Limb (tissue), 2 donors: Measurements from ENCODE around the gene PLAGL2.
"Not testable (repeated sequence)": the region's sequence is repeated elsewhere in the genome, so short reads cannot be mapped to it uniquely, and the experiment has no call there.

ENCODE experiments used
- DNase-seq, 2 donors: peaks; one replicate each; pipeline ENCODE4 v3.0.0-alpha.2; 2016; ENCODE audit errors: extremely low spot score in 2 of 2

PLAGL2 gene

DNA sequence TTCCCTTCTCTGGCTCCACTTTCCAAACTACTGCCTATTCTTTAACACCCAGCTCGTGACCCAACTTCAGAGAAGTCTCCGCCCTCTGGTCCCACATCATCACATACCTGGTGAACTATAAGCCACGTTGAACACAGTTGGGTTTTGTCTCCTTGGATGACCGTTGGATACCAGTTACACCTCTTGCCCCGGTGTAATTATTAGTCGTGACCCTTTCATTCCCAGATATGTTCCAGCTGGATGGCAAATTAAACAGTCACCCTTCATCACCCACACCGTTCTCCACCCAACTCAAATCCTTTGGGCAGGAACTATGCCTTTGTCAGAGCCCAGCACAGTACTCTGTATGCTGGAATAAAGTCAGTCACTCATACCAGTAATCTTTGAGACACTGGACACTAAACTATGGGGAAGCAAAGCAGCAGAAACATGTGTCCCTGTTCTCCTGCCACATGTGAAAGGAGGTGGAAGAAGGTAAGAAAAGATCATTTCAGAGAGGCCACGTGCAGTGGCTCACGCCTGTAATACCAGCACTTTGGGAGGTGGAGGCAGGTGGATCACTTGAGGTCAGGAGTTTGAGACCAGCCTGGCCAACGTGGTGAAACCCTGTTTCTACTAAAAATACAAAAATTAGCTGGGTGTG is 22.5 kb downstream of the PLAGL2 start:
- no peak for DNase-seq

DNA sequence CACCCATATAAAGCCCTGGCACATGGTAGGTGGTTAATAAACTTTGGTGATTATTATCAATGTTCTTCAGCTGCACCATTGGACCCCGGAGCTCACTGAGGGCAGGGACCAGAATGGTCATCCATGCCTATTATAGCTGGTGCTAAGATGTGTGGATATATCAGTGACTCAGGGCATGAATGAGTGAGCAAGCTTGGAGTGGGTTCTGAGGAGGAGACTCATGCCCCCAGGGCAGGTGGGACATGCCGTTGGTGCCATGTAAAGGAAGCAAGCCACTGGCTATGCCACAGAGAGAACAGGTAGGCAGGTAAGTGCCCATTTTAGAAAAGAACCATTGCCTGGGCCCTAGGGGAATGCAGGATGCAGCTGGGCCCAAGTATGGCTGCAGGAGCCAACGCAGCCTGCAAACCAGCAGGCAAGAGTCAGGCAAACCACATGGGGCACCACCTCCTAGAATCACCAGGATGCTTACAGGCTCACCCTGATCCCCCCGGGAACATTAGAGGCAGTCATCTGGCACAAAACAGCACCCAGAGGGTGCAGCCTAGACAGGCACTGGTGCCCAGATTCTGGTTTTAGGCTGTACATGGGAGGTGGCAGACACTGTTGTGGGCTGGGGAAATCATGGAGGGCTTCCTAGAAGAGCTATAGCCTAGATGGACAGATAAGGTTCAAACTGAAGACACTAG is 23.5 kb downstream of the PLAGL2 start:
- no peak for DNase-seq

DNA sequence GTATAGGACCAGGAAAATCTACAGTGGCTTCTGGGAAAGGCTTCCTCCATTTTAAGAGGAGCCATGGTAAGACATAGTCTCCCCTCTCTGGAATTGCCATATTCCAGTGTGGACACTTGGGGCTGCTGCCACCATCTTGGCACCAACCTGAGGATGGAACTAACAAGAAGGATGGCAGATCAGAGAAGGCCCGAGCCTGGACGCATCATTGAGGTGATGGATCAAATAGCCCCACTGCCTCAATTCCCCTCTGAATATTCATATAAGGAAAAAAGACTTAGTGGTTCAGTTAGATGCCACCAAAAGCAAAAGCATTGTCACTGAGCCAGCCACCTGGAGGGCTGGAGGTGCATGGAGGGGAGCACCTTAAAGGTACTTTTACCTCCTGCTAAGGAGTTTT is 25.9 kb downstream of the PLAGL2 start:
- DNase-seq = no peak

DNA sequence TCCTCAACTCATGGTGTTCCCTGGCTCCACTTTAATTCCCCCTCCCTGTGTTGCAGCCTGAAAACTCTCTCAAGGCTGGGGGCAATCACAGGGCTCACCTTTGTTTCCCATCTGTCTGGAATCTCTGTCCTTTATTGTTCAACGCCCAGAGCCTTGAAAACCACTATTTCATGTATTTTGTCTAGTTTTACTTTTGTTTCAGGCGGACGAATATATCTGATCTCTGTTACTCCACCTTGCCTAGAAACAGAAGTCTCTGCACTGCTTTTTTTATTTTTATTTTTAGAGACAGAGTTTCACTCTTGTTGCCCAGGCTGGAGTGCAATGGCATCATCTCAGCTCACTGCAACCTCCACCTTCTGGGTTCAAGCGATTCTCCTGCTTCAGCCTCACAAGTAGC is 27.6 kb downstream of the PLAGL2 start:
- DNase-seq = no peak

DNA sequence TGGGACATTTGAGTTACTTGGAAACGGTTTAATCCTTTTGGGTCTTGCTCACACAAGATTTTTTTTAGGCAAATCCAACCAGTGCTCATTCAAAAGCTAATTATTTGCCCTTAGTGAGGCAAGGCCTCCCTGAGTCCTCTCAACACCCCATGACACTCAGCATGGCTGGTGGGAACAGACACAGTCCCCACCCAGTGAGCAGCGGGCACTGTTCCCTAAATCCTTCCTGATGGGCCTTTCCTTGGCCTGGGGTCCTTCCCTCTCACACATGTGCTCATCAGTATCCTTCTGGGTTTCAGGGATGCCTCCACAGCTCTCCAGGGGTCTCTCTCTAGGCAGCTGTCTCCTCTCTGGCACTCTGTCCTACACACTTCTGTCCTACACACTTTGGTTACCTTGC is 28.0 kb downstream of the PLAGL2 start:
- no peak for DNase-seq

DNA sequence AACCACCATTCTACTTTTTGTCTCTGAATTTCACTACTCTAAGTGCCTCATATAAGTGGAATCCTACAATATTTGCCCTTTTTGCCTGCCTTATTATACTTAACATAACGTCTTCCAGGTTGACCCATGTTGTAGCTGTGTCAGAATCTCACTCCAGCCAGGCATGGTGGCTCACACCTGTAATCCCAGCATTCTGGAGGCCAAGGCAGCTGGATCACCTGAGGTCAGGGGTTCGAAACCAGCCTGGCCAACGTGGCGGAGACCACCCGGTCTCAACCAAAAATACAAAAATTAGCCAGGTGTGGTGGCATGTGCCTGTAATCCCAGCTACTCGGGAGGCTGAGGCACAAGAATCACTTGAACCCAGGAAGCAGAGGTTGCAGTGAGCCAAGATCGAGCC is 29.8 kb downstream of the PLAGL2 start:
- DNase-seq = not testable (repeated sequence)

DNA sequence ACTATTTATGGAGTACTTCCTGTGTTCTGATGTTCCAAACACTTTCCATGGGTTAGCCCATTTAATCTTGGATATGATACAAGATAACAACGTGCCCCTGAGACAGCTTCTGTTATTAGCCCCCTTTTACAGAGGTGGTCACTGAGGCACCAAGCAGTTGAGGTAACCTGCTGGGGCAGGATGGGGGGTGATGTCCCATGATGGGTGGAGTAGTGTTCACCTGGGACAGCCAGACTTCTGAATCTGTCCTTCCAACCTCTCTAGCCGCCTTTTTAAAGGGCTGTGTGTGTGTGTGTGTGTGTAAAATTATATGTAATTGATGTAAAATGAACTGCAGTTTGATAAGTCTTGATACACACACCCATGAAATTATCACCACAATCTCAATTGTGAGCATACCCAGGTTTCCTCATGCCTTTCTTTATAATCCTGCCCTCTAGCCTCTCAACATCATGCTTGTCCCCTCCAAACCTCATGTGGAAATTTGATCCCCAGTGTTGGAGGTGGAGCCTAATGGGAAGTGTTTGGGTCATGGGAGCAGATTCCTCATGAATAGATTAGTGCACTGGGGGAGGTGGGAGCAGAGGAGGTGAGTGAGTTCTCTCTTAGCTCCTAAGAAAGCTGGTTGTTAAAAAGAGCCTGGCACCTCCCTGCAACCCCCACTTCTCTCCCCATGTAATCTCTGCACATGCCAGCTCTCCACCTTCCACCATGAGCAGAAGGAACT is 39.2 kb downstream of the PLAGL2 start:
- no peak for DNase-seq

DNA sequence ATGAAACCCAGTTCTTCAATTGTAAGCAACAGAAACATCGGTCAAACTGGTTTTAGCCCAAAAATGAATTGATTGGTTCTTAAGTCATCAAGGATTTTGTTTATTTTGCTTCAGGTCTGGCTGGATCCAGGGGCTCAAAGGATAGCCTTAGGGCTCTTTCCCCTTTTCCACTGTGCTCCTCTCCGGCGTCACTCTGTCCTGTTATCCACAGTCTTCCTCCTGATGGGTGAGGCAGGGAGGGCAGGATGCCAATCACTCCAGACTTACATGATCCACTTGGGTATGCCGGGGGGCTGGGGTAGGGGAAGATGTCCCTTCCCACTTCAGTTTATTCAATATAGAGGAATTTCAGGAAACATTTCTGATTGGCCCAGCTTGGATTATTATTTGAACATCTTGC is 40.0 kb downstream of the PLAGL2 start:
- no peak for DNase-seq

DNA sequence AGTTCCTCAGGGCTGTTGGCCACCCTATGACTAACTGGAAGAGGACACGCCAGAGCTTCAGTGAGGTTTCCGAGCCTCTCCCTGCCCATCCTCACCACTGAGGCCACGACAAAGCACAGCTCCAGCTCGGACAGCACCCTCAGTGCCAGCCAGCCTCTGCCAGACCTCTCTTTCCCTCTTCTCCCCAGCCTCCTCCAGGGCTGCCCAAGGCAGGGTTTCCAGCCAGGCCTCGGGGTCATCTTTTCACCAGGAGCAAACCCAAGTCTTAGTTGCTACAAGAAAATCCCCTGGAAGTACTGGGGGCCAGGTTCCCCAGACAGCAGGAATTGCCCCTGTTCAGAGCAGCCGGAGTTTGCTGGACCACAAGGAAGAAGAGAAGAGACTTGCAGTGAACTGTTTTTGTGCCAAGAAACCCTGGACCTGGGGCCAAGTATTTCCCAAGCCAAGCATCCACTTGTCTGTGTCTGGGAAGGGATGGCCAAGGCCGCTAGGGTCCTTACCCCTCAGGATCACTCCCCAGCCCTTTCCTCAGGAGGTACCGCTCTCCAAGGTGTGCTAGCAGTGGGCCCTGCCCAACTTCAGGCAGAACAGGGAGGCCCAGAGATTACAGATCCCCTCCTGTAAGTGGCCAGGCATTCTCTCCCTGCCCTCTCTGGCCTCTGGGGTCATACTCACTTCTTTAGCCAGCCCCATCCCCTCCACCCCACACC is 41.6 kb downstream of the PLAGL2 start:
- DNase-seq = no peak

DNA sequence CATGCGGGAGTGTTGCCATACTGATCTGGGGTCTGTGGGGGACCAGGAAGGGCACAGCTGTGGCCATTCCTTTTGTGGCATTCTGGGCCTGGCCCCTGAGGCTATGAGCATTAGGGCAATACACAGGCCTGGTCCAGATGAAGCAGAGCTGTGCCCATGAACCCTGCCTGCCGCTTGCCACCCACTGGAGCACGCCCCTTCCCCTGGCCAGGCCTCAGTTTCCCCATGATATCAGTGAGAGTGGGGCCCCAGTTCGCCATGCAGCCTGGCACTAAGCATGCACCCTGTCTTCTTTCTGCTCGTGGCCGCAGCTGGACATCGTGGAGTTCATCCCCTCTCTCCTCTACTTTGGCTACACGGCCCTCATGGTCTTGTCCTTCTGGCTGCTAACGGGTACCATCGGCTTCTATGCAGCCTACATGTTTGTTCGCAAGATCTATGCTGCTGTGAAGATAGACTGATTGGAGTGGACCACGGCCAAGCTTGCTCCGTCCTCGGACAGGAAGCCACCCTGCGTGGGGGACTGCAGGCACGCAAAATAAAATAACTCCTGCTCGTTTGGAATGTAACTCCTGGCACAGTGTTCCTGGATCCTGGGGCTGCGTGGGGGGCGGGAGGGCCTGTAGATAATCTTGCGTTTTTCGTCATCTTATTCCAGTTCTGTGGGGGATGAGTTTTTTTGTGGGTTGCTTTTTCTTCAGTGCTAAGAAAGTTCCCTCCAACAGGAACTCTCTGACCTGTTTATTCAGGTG is 42.4 kb downstream of the PLAGL2 start:
- no peak for DNase-seq

DNA sequence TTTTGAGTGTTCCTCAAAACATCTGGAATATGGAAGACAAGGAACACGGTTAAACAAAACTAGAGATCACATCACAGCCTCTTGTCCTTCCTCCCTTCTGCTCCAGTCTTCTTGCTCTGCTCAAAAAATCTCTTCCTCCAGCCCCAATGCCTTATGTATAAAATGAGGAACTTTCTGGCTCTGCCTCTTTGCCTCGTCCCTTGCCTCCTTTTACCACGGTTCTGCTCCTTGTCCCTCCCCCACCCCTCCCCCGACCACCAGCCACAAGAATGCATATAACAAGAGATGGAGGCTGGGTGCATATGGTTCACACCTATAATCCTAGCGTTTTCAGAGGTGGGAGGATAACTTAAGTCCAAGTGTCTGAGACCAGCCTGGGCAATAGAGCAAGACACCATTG is 43.6 kb downstream of the PLAGL2 start:
- DNase-seq = no peak

DNA sequence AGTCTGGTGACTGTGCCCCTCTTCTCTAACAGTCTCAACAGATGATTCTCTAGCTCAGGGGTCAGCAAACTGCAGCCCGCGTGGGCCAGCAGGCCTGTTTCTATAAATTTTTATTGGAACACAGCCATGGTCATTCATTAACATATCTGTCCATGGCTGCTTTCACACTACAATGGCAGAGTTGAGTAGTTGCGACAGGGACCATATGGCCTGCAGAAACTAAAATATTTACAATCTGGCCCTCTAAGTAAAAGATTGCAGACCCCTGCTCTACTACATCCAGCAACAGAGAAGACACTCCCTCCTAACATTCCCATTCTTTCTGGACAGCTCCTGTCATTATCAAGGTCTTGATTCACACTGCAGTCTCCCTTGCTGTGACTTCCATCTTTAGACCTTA is 45.2 kb downstream of the PLAGL2 start:
- DNase-seq = no peak

DNA sequence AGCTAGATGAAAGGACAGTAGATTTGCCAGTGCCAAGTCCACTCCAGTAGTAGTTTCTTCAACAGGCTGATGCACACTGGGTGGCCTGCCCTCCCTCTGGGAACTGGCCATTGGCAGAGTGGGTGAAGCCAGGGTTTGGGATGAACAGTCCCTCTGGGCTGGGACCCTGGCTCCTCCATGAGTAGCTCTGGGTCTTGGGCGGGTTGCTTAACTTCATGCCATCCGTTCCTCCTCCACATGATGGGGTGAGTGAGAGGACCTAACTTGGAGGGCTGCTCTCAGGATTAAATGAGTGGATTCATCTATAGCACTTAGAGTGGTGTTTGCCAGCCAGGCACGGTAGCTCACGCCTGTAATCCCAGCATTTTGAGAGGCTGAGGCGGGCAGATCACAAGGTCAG is 47.2 kb downstream of the PLAGL2 start:
- no peak for DNase-seq

DNA sequence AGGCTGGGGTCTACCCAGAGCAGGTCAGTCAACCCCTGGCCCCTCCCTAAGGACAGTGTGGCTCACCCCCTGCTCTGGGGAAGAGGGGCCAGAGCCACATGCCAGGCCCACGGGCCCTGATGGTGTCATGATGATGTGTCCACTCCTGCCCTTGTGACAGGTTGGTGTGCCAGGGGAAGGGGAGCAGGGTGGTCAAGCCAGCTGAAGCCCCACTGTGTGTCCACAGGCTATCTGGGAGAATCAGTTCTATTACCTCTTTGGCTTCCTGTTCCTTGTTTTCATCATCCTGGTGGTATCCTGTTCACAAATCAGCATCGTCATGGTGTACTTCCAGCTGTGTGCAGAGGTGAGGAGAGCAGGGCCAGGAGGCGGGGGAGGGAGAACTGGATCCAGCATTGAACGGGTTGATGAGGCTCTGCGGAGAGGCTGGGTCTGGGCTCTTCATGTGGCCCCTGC is 47.7 kb downstream of the PLAGL2 start:
- no peak for DNase-seq

DNA sequence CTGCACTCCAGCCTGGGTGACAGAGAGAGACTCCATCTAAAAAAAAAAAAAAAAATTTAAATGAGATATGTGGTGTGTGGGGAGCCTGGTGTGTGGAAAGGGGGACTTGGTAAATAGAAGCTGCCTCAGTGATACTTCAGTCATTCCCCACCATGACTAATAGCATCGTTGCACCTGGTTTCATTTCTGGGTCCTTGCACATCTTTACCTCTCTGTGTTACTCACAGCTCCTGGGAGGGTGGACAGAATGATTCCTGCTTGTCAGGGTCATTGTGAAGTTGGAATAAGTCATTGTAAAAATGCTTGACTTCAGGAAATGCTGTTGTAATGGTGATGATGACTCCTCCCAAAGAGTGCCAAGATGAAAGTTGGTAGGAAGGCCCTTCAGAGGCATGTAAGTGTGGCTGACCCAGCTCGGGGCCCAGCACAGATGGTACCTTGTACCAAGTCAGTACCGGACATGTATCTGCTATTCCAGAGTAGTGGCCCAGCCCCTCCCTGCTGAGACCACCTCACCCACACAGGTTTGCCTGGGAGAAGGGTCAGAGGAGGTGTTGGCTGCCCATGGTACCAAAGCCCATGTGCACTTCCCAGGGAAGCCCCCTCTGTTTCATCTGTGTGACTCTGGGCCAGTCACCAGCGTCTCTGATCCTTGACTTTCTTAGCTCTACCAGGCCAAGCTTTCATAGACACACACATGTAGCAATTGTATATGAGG is 48.4 kb downstream of the PLAGL2 start:
- DNase-seq = no peak

DNA sequence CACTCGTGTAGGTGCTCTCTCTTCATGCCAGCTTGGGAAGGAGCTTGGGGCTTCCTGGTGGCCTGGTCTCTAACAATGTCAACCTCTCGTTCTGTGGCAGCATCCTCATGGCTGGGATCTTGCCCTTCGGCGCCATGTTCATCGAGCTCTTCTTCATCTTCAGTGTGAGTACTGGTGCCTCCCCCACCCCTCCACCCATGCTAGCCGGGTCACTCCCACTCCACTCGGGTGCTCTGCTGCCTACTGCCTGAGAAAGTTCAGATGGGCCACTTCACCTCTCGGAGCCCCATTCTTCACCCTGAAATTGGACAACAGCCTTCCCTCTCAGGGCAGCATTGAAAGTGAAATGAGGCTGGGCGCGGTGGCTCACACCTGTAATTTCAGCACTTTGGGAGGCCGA is 49.2 kb downstream of the PLAGL2 start:
- no peak for DNase-seq

DNA sequence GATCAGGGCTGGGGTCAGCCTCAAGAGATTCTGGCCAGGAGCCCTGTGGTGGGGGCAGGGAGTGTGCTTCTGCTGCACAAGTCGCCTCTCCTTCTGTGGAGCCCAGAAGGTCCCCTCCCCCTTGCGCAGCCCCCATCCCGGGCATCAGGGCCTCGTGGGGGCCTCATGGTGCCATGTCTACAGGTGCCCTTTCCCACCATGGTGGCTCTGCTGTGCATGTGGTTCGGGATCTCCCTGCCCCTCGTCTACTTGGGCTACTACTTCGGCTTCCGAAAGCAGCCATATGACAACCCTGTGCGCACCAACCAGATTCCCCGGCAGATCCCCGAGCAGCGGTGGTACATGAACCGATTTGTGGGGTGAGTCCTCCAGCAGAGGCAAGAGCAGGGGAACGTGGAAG is 49.9 kb downstream of the PLAGL2 start:
- DNase-seq = no peak

DNA sequence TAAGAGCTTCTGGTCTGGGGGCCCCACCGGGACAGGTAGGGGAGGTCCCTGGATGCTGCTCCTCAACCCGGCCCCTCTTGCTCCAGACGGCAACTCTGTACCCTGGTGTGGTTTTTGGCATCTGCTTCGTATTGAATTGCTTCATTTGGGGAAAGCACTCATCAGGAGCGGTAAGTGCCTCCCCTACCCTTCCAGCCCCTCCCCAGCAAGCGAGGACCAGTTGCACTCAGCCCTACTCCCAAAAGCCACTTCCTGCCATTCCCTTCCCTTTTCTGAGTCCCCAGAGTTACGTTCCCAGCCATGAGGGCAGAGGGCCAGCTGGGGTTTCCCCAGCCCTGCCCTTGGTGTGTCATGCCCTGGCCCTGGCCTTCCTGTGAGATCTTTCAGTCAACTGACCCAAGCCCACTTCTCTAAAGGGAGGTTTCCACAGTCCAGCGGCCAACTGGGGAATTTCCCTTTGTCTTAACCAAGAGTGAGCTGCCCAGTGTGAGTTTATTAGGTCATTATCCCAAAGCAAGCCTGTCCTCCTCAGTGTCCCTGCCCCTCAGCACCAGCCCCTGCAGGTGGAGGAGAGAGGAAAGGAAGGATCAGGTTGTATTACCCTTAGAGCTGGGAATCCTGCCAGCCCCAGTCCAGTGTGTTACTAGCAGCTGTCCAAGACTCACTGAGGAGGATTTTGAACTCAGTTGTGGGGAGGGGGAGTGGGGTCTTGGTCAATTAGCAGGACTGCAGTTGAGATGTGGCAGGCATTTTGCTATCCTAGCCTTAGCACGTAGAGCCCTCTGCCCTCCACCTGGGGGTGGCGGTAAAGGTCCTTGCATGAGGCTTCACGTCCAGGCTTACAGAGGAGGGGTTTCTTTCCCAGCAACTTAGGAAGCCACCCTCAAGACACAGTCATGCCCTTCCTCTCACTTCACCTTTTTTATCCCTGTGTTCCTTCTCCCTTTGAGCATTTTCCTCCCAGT is 52.2 kb downstream of the PLAGL2 start:
- peak; percentile 28 to 62 for DNase-seq

DNA sequence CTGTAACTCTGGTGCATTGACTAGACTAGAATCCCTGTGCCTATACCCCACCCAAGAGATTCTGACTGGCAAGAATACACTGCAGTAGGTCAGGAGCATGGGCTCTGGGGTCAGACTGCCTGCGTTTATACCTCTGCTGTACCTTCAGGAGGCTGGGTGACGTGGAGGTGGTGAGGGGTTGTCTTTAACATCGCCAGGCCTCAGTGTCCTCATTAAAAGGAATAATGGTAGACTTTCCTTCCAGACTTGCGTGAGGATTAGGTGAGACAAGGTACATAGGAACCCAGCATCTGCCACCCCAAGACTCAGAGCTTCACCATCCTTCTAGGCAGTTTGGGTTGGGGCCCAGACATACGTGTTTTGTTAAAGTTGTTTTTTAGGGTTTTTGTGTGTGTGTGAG is 53.8 kb downstream of the PLAGL2 start:
- no peak for DNase-seq
